Measurements from ENCODE around the gene CIZ1.

- TF ChIP-seq CTCF (IDR thresholded peaks at IDR 0.05) (no peak), ZFX (IDR thresholded peaks at IDR 0.05; ENCODE audit: borderline replicate concordance) (no peak)
Observed at GRCh38 chr9:128185979-128186965, 5.1 kb downstream of the CIZ1 start.

Measured in 22Rv1 (cell line).